ENCODE measurements around the gene ZDHHC14. TPM values are rescaled to one million over a fixed set of nuclear protein-coding genes. Genes with fewer than 3 reads are reported as not detected.

The ZDHHC14 gene
- polyA plus RNA-seq, 6 donors from 2014 or later: 1.7 to 10.5 (median 4.1) TPM

DNA sequence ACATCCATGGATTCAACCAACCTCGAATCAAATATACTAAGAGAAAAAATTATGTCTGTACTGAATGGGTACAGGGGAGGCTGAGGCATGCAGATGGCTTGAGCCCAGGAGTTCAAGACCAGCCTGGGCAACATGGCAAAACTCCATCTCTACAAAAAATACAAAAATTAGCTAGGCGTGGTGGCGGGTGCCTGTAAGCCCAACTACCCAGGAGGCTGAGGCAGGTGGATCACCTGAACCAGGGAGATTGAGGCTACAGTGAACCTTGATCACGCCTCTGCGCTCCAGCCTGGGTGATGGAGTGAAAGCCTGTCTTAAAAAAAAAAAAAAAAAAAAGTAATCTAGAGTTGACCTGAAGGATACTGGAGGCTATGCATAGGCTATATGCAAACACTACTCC lies 223.0 kb downstream of the ZDHHC14 start:
- H3K9me3 Mint-ChIP-seq: peaks cover 0 to 1% (median 0%) of the 10 kb centered on the region in 7 donors
- H3K27me3 Mint-ChIP-seq: no peaks in the 10 kb centered on the region
- peaks cover 54 to 86% (median 62%) of the 10 kb centered on the region in 3 donors for H3K4me1 Mint-ChIP-seq

DNA sequence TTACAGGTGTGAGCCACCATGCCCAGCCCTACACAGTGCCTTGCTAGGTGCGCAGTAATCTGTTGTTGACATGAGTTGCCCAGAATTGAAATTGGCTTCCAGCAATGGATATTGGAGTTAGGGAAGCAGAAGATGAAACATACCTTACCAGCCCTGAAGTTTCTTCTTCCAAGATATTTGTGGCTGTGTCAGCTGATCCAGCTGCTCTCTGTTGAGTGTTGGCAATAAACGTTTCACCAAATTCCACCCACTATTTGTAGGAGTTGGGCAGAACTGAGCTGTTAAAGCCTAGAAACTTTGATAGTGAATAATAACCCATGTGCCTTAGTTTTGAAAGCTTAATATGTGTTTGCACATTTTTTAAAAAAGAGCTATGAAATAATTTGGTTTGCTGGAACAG lies 223.8 kb downstream of the ZDHHC14 start:
- no peak for ATAC-seq (ENCODE audit: low read depth in 2 of 2)
- peak overlapping the region in 4 of 6 donors; percentile 33 to 82 (median 74) for H3K27ac Mint-ChIP-seq
- H3K9me3 Mint-ChIP-seq: peaks cover 0 to 1% (median 0%) of the 10 kb centered on the region in 7 donors
- H3K4me1 Mint-ChIP-seq: peaks cover 54 to 86% (median 62%) of the 10 kb centered on the region in 3 donors
- H3K27me3 Mint-ChIP-seq: no peaks in the 10 kb centered on the region
- DNase-seq: no peak
- no peak overlapping the region for H3K4me3 Mint-ChIP-seq
- H3K36me3 Mint-ChIP-seq: no peaks in the 10 kb centered on the region

More for the DNA sequence above, 223.0 kb downstream of the ZDHHC14 start:
- H3K4me3 Mint-ChIP-seq: peak overlapping the region in 1 of 8 donors; percentile 62
- no peaks in the 10 kb centered on the region for H3K36me3 Mint-ChIP-seq
- ATAC-seq (ENCODE audit: low read depth in 2 of 2) (no peak), DNase-seq (no peak)
- H3K27ac Mint-ChIP-seq: peak overlapping the region in 1 of 6 donors; percentile 56

DNA sequence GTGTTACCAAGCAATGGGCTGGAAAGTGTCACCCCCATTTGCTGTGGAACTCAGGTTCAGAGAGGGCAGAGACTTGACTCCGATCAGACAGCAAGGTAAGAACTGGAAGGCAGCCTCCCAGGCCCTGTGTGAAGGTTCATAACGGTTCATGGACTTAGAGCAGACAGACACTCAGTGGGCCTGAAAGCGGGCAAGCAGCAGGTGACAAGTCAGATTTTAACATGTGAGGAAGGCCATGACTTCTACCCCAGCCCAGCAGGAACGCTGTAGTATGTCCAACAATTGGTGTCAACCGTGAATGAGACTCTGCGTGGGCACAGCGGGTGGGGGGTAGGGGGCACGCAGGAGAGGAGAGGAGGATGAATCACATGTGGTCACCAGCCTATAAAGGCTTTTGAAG lies 224.5 kb downstream of the ZDHHC14 start:
- DNase-seq (no peak), ATAC-seq (ENCODE audit: low read depth in 2 of 2) (no peak)
- peak overlapping the region in 5 of 6 donors; percentile 5 to 90 (median 81) for H3K27ac Mint-ChIP-seq
- H3K27me3 Mint-ChIP-seq: no peaks in the 10 kb centered on the region
- peaks cover 51 to 86% (median 56%) of the 10 kb centered on the region in 3 donors for H3K4me1 Mint-ChIP-seq
- peaks cover 0 to 1% (median 0%) of the 10 kb centered on the region in 7 donors for H3K9me3 Mint-ChIP-seq
- H3K36me3 Mint-ChIP-seq: no peaks in the 10 kb centered on the region
- peak overlapping the region in 2 of 8 donors; percentile 9 to 42 for H3K4me3 Mint-ChIP-seq

DNA sequence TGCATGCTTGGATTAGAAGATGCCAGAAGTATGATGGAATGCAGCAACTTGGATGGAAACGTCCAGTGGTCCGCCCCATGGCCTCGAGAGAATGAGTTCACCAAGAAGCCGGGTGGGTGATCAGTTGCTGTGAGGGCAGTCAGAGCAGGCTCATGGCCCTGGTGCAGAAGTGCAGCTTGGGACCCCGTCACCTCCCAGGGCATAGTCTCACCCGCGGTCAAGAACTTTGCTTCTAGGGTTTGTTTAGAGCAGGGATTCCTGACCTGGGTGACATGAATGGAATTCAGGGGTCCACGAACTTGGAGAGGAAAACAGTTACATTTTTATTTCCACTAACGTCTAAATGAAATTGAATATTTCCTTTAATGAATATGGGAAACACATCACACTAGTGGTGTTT lies 225.5 kb downstream of the ZDHHC14 start:
- peaks cover 0 to 1% (median 0%) of the 10 kb centered on the region in 7 donors for H3K9me3 Mint-ChIP-seq
- H3K4me1 Mint-ChIP-seq: peaks cover 51 to 89% (median 51%) of the 10 kb centered on the region in 3 donors
- H3K27me3 Mint-ChIP-seq: no peaks in the 10 kb centered on the region
- DNase-seq (no peak), ATAC-seq (ENCODE audit: low read depth in 2 of 2) (no peak)
- H3K4me3 Mint-ChIP-seq: peak overlapping the region in 2 of 8 donors; percentile 43 to 76
- H3K27ac Mint-ChIP-seq: peak overlapping the region in 5 of 6 donors; percentile 24 to 95 (median 62)
- no peaks in the 10 kb centered on the region for H3K36me3 Mint-ChIP-seq

DNA sequence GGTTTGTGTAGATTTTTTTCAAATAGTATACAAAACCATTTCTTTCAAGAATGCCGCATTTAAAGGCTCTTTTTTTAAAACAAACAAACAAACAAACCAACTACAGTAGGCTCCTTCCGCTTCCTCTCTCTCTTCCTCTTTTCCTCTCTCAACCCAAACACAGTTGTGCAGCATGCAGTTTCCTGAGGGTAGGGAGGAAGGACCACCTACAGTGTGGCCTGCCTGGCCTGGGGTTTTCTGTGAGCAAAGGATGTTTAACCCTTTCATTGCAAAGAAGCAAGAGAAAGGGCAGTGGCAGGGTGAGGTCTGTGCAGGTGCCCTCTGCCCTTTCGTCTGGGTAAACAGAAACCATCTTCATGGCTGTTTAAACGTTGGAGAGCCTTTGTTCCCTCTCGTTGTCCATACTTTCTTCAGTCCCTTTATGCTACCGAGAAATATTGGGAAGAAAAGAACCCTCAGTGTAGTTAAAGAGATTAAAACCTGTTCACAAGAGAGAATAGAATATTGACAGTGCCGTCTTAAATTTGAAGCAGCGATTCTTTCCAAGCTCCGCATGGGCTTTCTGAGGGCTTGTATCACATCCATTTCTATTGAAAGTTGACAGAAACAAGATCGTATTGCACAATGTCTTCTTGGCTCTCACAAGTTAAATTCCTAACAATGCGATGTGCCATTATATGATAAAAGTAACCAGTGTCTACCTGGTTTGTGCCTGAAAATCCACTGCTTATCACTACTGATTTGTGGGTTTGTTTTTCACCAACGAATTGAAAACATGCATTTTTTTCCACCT lies 226.5 kb downstream of the ZDHHC14 start:
- DNase-seq (peak; percentile 44), ATAC-seq (ENCODE audit: low read depth in 2 of 2) (peak; percentile 99)
- H3K4me1 Mint-ChIP-seq: peaks cover 58 to 91% (median 60%) of the 10 kb centered on the region in 3 donors
- no peaks in the 10 kb centered on the region for H3K36me3 Mint-ChIP-seq
- H3K27me3 Mint-ChIP-seq: no peaks in the 10 kb centered on the region
- H3K4me3 Mint-ChIP-seq: peak overlapping the region in 7 of 8 donors; percentile 42 to 83 (median 76)
- peaks cover 0 to 1% (median 0%) of the 10 kb centered on the region in 7 donors for H3K9me3 Mint-ChIP-seq
- peak overlapping the region; percentile 66 to 95 (median 89) for H3K27ac Mint-ChIP-seq

DNA sequence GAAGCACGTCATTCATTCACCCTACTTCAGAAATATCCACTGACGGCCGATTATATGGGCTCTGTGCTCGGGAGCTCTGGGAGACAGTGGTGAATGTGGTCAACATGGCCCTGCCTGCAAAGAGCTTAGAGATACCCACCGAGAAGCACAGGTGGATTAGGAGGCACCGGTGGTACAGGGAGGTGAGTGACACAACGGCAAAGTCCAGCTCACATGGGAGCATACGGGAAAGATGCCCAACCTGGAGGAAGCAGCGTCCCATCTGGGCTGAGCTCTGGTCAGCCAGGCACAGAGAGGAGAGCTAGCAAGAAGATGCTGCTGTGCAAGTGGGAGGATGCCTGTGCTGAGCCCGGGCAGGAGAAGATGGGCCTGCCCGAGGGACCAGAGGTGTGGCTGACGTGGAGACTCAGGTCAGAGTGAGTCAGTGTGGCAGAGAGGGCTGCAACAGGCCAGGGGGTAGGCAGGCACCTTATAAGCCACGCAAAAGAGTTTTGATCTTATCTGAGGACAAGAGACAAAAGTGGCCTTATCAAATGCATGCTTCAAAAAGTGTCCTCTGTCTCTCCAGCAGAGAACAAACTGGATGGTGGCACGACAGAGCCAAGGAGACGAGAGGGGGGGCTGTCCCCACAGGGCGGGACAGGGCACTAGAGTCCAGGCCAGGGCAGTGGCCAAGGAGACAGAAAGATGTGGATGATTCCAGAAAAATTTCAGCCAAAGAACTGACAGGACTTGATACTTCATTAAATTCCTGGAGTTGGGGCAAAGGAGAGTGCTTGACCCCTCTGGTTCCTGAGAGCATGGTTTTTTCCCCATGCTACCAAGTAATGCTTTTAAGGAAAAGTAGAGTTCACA lies 227.5 kb downstream of the ZDHHC14 start:
- DNase-seq (no peak), ATAC-seq (ENCODE audit: low read depth in 2 of 2) (no peak)
- no peaks in the 10 kb centered on the region for H3K27me3 Mint-ChIP-seq
- H3K4me3 Mint-ChIP-seq: peak overlapping the region in 7 of 8 donors; percentile 15 to 76 (median 73)
- no peaks in the 10 kb centered on the region for H3K36me3 Mint-ChIP-seq
- H3K4me1 Mint-ChIP-seq: peaks cover 55 to 88% (median 57%) of the 10 kb centered on the region in 3 donors
- peaks cover 0 to 1% (median 0%) of the 10 kb centered on the region in 7 donors for H3K9me3 Mint-ChIP-seq
- H3K27ac Mint-ChIP-seq: peak overlapping the region; percentile 47 to 96 (median 92)

DNA sequence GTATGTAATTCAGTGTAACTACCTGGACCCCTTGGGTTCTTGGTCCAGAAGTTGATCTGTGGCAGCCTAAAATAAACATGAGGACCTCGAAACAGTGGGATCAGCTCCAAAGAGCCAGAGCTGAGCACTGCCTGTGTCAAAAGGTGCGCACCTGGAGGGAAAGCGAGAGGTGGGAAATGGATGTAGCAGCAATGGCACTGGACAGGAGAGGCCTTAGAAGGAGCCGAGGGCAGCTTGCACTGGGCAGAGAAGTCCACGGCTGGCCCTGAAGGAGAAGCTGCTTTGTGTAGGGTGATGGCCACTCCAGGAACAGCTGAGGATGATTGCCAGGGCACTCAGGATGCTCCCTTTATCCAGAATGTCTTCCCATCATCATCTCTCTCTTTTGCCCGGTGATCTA lies 228.1 kb downstream of the ZDHHC14 start:
- DNase-seq (no peak), ATAC-seq (ENCODE audit: low read depth in 2 of 2) (no peak)
- Mint-ChIP-seq H3K27me3 (no peaks in the 10 kb centered on the region), H3K9me3 (peaks cover 0 to 1% (median 0%) of the 10 kb centered on the region in 7 donors), H3K36me3 (no peaks in the 10 kb centered on the region), H3K27ac (peak overlapping the region in 5 of 6 donors; percentile 65 to 96 (median 84)), H3K4me3 (peak overlapping the region in 6 of 8 donors; percentile 3 to 73 (median 40)), H3K4me1 (peaks cover 61 to 88% (median 61%) of the 10 kb centered on the region in 3 donors)

DNA sequence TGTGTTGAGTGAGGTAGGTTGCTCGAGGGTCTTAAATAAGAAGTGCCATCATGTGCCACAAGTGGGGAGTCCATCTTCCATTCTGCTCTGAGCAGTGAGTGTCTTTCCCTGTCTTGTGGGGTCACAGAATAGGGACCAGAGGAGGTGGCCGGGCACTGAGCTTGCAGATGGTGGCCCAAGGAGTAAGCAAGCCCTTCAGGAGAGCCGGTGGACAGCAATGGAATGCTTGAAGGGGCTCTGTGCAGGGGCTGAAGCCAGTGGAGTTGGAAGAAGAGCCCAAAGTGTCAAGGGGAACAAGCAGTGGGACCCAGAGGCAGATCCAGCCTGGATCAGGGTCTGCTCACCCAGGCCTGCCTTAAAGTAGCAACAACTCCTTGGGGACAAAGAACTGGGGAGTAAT lies 228.6 kb downstream of the ZDHHC14 start:
- no peak for DNase-seq
- Mint-ChIP-seq H3K27me3 (no peaks in the 10 kb centered on the region), H3K27ac (peak overlapping the region in 3 of 6 donors; percentile 65 to 86 (median 80)), H3K36me3 (no peaks in the 10 kb centered on the region), H3K4me3 (peak overlapping the region in 4 of 8 donors; percentile 49 to 73 (median 63)), H3K9me3 (peaks cover 0 to 1% (median 0%) of the 10 kb centered on the region in 7 donors), H3K4me1 (peaks cover 65 to 91% (median 65%) of the 10 kb centered on the region in 3 donors)
- no peak for ATAC-seq (ENCODE audit: low read depth in 2 of 2)

DNA sequence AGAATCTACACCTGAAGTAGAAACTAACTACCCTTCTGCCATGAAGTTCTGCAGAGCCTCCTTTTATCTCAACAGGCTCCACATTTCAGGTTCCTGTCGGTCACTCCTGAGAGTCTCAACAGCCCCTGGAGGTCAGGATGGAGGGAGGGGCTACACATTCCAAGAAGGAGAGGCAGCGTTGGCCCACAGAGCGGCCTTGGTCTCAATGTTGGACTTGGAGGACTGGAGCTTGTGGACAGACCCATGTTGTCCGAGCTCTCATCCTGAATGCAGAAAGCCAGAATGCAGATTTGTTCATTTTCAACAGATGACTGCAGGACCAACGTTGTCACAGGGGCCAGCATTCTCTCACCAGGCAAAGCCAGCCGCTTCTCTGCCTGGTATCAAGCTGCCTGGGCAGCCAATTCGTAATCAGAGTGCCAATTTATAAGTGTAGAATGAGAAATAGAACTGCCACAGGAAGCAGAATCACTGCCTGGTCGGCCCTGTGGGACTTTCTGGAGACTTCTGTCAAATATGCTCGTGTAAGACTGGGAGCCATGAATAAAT lies 229.5 kb downstream of the ZDHHC14 start:
- peak overlapping the region in 2 of 8 donors; percentile 42 to 47 for H3K4me3 Mint-ChIP-seq
- H3K27me3 Mint-ChIP-seq: no peaks in the 10 kb centered on the region
- ATAC-seq (ENCODE audit: low read depth in 2 of 2) (no peak), DNase-seq (no peak)
- peaks cover 0 to 1% (median 0%) of the 10 kb centered on the region in 7 donors for H3K9me3 Mint-ChIP-seq
- H3K36me3 Mint-ChIP-seq: no peaks in the 10 kb centered on the region
- H3K4me1 Mint-ChIP-seq: peaks cover 69 to 97% (median 70%) of the 10 kb centered on the region in 3 donors
- H3K27ac Mint-ChIP-seq: peak overlapping the region in 1 of 6 donors; percentile 70

DNA sequence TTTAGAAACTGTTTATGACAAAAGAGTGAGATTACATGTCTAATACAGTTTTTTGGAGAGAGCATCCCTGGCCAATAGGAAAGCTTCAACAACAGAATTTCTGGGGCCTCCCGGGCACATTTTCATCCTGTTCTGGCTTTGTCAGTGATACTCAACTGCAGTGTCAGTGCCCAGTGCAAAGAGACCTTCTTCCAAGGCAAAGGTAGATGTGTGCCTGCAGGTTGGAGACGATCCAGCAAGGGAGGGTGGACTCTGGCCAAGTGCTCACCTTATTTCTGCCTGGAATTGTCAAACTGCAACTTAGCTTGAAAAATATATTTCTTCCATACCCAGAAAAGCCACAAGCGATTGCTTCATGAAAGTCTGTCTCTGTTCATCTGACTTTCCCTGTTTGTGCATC lies 230.4 kb downstream of the ZDHHC14 start:
- Mint-ChIP-seq H3K36me3 (no peaks in the 10 kb centered on the region), H3K4me3 (peak overlapping the region in 2 of 8 donors; percentile 15 to 24), H3K4me1 (peaks cover 67 to 97% (median 69%) of the 10 kb centered on the region in 3 donors)

DNA sequence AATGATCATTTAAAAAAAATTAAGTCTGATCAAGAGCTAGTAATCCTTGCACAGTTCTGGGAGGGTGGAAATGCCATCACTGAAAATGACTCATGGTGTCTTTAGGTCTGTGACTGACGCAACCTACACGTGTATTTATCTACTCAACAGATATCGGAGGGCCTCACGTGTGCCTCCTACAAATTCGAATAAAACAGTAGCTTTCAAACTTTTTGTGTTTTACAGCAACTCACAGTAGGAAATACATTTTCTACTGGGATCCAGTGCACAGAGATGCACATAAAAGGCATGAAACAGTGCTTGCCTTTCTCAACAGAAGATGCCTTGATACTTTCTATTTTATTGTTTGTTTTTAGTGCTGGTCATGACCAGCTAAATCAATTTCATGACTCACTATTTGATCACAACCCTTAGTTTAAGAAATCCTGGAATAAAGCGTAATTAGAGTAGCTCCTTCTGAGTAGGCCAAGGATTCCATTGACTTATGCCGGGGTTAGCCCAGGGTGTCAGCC lies 232.1 kb downstream of the ZDHHC14 start:
- ATAC-seq (ENCODE audit: low read depth in 2 of 2) (no peak), DNase-seq (no peak)
- H3K9me3 Mint-ChIP-seq: peaks cover 0 to 1% (median 0%) of the 10 kb centered on the region in 7 donors
- H3K4me3 Mint-ChIP-seq: peak overlapping the region in 1 of 8 donors; percentile 20
- H3K36me3 Mint-ChIP-seq: no peaks in the 10 kb centered on the region
- no peaks in the 10 kb centered on the region for H3K27me3 Mint-ChIP-seq
- H3K4me1 Mint-ChIP-seq: peaks cover 54 to 87% (median 56%) of the 10 kb centered on the region in 3 donors
- peak overlapping the region in 1 of 6 donors; percentile 22 for H3K27ac Mint-ChIP-seq

More for the DNA sequence above, 230.4 kb downstream of the ZDHHC14 start:
- Mint-ChIP-seq H3K27ac (peak overlapping the region in 1 of 6 donors; percentile 94), H3K27me3 (no peaks in the 10 kb centered on the region), H3K9me3 (peaks cover 0 to 1% (median 0%) of the 10 kb centered on the region in 7 donors)
- ATAC-seq (ENCODE audit: low read depth in 2 of 2) (no peak), DNase-seq (no peak)

DNA sequence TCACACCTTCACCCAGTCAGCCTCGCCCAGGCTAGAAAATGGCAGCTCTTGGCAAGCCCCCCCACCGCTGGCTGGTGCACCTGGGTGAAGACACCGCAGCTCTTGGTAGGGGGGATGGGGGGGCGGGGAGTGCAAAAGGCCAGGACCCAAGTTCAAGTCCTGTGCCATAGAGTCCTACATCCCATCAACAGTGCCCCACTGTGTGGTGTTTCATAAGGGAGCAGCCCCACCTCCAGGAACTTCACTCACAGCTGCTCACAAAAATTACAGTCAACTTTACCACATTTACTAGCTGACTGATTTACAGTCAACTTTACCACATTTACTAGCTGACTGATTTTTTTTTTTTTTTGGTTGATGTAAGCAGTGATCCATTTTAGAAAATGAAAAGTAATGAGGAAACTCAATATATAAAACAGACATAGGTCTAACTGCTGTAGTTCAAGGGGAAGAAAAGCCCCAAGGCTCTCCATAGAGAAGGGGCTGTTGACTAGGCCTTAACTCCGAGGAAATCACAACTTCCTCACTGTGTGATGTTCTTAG lies 233.1 kb downstream of the ZDHHC14 start:
- no peaks in the 10 kb centered on the region for H3K9me3 Mint-ChIP-seq
- peak; percentile 29 for DNase-seq
- peak overlapping the region; percentile 86 to 90 (median 88) for H3K27ac Mint-ChIP-seq
- peaks cover 44 to 77% (median 45%) of the 10 kb centered on the region in 3 donors for H3K4me1 Mint-ChIP-seq
- no peaks in the 10 kb centered on the region for H3K36me3 Mint-ChIP-seq
- ATAC-seq (ENCODE audit: low read depth in 2 of 2): peak; percentile 69 to 72
- no peaks in the 10 kb centered on the region for H3K27me3 Mint-ChIP-seq
- H3K4me3 Mint-ChIP-seq: peak overlapping the region in 7 of 8 donors; percentile 21 to 84 (median 53)
